HG03060 (cell line): Measurements from ENCODE around the gene HAUS5.
A peak's percentile ranks its signal among the peaks of the same experiment; 100 is the strongest.
"Not testable (repeated sequence)": the region's sequence is repeated elsewhere in the genome, so short reads cannot be mapped to it uniquely, and the experiment has no call there.

Experiments used
- ATAC-seq: cut with Tn5 transposase; IDR thresholded peaks from one replicate; pipeline ENCODE4 v1.9.1; 2021; ENCODE audit warnings: low read depth, moderate number of reproducible peaks; ENCODE audit not compliant: unreplicated experiment

HAUS5 gene, protein sequence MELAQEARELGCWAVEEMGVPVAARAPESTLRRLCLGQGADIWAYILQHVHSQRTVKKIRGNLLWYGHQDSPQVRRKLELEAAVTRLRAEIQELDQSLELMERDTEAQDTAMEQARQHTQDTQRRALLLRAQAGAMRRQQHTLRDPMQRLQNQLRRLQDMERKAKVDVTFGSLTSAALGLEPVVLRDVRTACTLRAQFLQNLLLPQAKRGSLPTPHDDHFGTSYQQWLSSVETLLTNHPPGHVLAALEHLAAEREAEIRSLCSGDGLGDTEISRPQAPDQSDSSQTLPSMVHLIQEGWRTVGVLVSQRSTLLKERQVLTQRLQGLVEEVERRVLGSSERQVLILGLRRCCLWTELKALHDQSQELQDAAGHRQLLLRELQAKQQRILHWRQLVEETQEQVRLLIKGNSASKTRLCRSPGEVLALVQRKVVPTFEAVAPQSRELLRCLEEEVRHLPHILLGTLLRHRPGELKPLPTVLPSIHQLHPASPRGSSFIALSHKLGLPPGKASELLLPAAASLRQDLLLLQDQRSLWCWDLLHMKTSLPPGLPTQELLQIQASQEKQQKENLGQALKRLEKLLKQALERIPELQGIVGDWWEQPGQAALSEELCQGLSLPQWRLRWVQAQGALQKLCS

GRCh38 chr19:35612559-35613321 lies at the start of gene HAUS5:
Gene HAUS5, plus strand, starts transcription at chr19:35612735. Its CDS starts 60 bp downstream, at chr19:35612795.
- peak; percentile 71 for ATAC-seq

- no peak for ATAC-seq
Observed at GRCh38 chr19:35562776-35563175, 49.8 kb upstream of the HAUS5 start.

GRCh38 chr19:35563207-35563829 lies 49.2 kb upstream of the HAUS5 start, which contains the start of gene ATP4A:
Gene ATP4A, minus strand, starts transcription at chr19:35563658. Its CDS starts 29 bp downstream, at chr19:35563629.
- ATAC-seq: no peak

- no peak for ATAC-seq
Observed at GRCh38 chr19:35565016-35565856, 47.3 kb upstream of the HAUS5 start.

GRCh38 chr19:35566738-35567137 lies 45.8 kb upstream of the HAUS5 start:
- ATAC-seq: no peak

DNA sequence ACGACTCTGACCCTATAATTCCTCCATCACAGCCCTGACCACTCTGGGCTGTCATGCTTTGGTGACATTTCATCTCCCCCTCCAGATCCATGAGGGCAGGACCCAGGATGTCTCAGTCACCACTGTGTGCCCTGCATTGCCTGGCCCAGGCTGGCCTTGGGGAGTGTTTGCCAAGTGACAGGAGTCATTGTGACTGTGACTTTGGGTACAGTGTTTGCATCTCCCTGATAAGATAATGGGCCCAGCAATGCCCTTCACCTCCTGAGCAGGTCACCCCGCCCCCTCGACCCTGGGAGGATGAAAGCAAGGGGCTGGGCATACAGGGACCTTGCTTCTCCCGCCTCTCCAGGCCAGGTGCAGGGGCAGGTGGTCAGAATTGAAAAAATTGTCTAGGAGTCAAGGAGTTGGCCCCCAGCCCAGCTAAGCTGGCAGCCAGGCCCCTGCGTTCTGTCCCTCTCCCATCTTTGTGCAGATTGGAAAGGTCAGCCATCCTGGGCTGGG lies 43.2 kb upstream of the HAUS5 start:
- no peak for ATAC-seq

DNA sequence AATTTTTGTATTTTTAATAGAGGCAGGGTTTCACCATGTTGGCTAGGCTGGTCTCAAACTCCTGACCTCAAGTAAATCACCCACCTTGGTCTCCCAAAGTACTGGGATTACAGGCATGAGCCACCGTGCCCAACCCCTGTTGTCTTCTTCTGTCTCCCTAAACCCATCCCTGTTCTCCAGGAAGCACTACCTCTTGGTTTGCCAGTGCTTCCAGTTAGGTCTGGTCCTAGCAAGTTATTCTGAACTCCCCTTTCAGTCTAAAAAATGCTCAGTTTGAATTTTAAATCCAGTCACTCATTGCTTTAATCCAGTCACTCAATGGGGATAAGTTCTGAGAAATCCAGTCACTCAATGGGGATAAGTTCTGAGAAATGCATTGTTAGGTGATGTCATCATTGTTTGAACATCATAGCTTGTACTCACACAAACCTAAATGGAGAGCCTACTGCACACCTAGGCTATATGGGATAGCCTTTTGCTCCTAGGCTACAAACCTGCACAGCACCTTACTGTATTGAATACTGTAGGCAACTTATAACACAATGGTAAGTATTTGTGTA lies 41.0 kb upstream of the HAUS5 start:
- ATAC-seq: no peak

DNA sequence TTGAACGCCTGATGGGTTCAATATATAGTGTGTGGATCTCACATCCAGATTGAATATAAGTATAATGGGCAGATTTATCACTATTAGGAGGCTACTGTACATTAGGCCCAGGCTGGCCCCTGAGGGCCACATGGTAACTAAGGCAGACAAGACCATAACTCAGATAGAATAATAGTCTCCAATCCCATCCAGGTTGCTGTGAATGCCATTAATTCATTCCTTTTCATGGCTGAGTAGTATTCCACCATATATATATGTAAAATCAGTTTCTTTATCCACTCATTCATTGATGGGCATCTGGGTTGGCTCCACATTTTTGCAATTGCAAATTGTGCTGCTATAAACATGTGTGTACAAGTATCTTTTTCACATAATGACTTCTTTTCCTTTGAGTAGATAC lies 34.6 kb upstream of the HAUS5 start:
- ATAC-seq: no peak

DNA sequence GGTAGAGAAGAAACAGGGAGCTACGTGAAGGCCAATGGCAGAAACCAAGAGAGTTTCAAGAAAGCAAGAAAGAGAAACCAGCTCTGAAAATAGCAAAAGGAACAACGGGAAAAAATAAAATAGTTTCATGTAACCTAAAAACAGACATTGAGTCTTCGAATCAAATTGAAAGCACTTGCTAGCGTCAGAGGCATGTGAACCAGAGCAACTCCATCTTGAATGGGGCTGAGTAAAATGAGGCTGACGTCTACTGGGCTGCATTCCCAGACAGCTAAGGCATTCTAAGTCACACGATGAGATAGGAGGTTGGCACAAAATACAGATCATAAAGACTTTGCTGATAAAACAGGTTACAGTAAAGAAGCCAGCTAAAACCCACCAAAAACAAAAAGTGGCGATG lies 33.8 kb upstream of the HAUS5 start:
- no peak for ATAC-seq

- ATAC-seq: no peak
Observed at GRCh38 chr19:35582760-35583159, 29.8 kb upstream of the HAUS5 start.

DNA sequence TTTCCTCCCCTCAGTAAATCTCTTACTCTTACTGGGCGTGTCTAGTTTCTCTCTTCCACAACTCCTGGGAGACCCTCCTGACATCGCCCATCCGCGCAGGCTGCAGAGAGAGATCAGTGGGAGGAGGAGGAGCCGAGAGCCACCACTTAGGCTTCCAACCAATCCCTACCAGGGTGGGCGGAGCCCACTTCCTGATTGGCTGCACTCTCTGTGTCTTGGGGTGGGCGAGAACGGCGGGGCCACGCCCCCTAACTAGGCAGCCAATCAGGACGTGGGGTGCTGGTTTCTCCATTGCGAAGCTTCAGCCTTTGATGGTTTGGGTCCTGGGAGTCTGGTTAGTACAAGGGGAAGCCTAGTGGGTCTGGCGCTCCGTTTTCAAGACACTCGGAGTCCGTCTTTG lies 26.7 kb upstream of the HAUS5 start, which contains the start of gene PMIS2:
Gene PMIS2 (plus strand): TSS at position 326 of the 400 bp plus-strand sequence. CDS start 87 bp downstream, outside the sequence.
- no peak for ATAC-seq

DNA sequence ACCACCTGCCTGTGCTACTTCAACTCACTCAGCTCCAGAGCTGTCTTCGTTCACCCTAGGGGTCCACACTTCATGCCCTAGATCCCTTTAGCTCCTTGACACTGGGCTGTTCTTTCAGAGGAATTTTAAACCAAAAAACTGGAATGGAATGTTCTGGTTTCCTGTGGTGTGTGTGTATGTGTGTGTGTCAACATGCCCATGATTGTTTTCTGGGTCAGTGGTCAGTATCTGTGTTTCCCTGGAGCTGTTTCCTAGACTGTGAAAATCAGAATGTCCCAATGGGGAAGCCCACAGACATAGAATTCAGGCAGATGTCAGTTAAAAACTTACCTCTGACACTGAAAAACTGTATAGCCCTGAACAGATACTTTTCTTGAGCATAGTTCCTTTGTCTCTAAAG lies 25.2 kb upstream of the HAUS5 start:
- ATAC-seq: no peak

DNA sequence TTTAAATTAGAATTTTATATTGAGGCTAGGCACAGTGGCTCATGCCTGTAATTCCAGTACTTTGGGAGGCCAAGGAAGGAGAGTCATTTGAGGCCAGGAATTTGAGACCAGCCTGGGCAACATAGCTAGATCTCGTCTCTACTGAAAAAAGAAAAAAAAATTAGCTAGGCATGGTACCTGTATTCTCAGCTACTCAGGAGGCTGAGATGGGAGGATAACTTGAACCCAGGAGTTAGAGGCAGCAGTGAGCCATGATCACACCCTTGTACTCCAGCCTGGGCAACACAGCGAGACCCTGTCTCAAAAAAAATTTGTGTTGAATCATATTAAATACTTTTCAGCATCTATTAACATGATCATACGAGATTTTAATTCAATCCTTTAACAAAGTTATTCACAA lies 21.7 kb upstream of the HAUS5 start:
- no peak for ATAC-seq

- no peak for ATAC-seq
Observed at GRCh38 chr19:35592226-35592625, 20.3 kb upstream of the HAUS5 start.

GRCh38 chr19:35595026-35595425 lies 17.5 kb upstream of the HAUS5 start:
- ATAC-seq: not testable (repeated sequence)

DNA sequence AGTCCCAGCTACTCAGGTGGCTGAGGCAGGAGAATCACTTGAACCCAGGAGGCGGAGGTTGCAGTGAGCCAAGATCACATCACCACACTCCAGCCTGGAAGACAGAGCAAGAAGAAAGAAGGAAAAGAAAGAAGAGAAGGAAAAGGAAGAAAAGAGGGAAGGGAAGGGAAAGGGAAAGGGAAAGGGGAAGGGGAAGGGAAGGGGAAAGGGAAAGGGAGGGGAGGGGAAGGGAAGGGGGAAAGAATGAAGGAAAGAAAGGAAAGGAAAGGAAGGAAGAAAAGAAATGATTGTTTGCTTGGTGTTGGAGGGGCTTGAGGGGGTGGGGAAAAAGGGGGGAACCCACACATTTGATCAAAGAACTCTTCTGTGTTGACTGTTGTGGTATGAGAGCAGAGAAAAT lies 16.6 kb upstream of the HAUS5 start:
- no peak for ATAC-seq

DNA sequence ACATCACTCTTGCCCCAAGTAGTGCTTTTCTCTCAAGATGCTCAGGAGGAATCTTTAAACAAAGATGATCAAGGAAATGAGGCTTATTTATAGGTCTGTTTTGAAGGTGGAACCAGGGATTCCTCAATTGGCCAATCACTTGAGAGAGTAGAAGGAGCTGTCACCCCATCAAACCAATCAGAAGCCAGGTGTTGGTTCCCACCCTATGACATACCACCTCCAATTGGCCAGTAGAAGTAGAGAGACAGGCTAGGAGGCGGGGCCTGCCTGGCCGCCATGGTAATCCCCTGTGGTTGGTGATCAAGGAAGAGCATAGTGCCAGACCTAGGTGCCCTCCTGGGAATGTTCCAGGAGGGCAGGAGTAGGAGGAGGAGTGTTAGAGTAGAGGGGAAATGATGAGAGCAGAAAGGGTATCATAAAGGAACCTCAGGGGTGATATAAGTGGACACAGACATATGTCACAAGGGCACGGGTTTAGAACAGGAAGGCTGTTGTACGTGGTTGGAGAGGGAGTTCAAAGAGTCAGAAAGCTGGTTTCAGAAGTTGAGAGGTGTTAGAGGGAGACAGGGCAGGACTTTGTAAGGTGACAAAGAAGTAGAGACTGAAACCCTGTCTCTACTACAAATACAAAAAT lies 16.1 kb upstream of the HAUS5 start:
- no peak for ATAC-seq

- ATAC-seq: no peak
Observed at GRCh38 chr19:35601971-35602370, 10.6 kb upstream of the HAUS5 start.

- ATAC-seq: not testable (repeated sequence)
Observed at GRCh38 chr19:35604436-35604835, 8.1 kb upstream of the HAUS5 start.
